Thyroid gland (tissue), 4 donors: ENCODE data around the gene FCGR3A.
"Not testable (repeated sequence)": the region's sequence is repeated elsewhere in the genome, so short reads cannot be mapped to it uniquely, and the experiment has no call there.

Source experiments
- CTCF ChIP-seq, 6 experiments: fragments of 200-600 bp in 3 of 6; fragments of 450-650 bp in 3 of 6; sonication (generic) in 3 of 6; IDR thresholded peaks; one replicate each; pipeline ENCODE4 v1.5.1; 2016 to 2019; ENCODE audit warnings: antibody characterized with exemption in 6 of 6, mild to moderate bottlenecking in 2 of 6, inconsistent platforms in 1 of 6, moderate library complexity in 1 of 6
- POLR2A ChIP-seq, 2 donors: fragments of 450-650 bp; IDR thresholded peaks; one replicate each; pipeline ENCODE4 v1.6.1; 2017; ENCODE audit warnings: antibody characterized with exemption in 2 of 2, mild to moderate bottlenecking in 2 of 2, moderate library complexity in 1 of 2

- not testable (repeated sequence) for TF ChIP-seq CTCF, POLR2A (IDR thresholded peaks at IDR 0.05)
Observed at GRCh38 chr1:161562441-161562840, 12.8 kb upstream of the FCGR3A start.
